ENCODE data around the gene EFNA5. TPM values are rescaled to one million over a fixed set of nuclear protein-coding genes. Genes with fewer than 3 reads are reported as not detected.

Gene EFNA5
- total and polyA plus RNA-seq, 2 of the 8 experiments (the other 6 are each of a cell fraction or from before 2014, with no cell fraction given): 9.6 to 21.8 TPM

- Histone ChIP-seq H3K4ac (replicated peaks; ENCODE audit: insufficient read length, low read depth, low read length) (no peak overlapping the region), H3K9me3 (ENCODE audit: insufficient read depth in 2 of 2, low read depth in 1 of 2, low read length in 1 of 2) (no peaks in the 10 kb centered on the region), H3K18ac (ENCODE audit: extremely low read depth, low read length) (no peak overlapping the region; the same call in 1 of the 2 replicates), H3K27ac (ENCODE audit: low read depth, low read length) (no peak overlapping the region), H3K27me3 (replicated peaks in 1 of 4; ENCODE audit: control insufficient read depth in 3 of 4, extremely low read depth in 1 of 4, insufficient read depth in 3 of 4, low read length in 3 of 4) (no peaks in the 10 kb centered on the region), H4K8ac (ENCODE audit: extremely low read depth, insufficient read depth, low read length) (no peak overlapping the region), H3K36me3 (ENCODE audit: control insufficient read depth in 2 of 4, insufficient read depth in 4 of 4, low read length in 3 of 4) (no peaks in the 10 kb centered on the region; a peak in 1 of 8 replicates), H3K4me1 (replicated peaks in 1 of 4; ENCODE audit: control insufficient read depth in 3 of 4, insufficient read depth in 4 of 4, low read length in 3 of 4) (peaks cover 0 to 38% (median 26%) of the 10 kb centered on the region in 4 experiments; a peak in 5 of 7 replicates), H3K23ac (ENCODE audit: insufficient read length) (no peak overlapping the region), H3K4me3 (ENCODE audit: extremely low read depth in 1 of 4, insufficient read depth in 2 of 4, low read depth in 3 of 4, low read length in 4 of 4) (no peak overlapping the region), H2BK5ac (ENCODE audit: low read depth, low read length) (0 out of 2 replicates have a peak overlapping the region, but pooled peaks have one; percentile 12), H3K79me1 (ENCODE audit: low read depth, low read length) (no peaks in the 10 kb centered on the region; the same call in 1 of the 2 replicates), H3K9ac (replicated peaks in 1 of 4; ENCODE audit: extremely low read depth in 1 of 4, low read depth in 3 of 4, low read length in 3 of 4) (no peak overlapping the region), H3K4me2 (ENCODE audit: insufficient read depth in 1 of 2, low read depth in 2 of 2, low read length in 2 of 2) (no peak overlapping the region; a peak in 1 of 4 replicates), H2BK20ac (ENCODE audit: low read length) (no peak overlapping the region), H3K56ac (replicated peaks; ENCODE audit: insufficient read length, low read depth, low read length) (no peak overlapping the region), H2AFZ (ENCODE audit: low read length) (0 out of 2 replicates have a peak overlapping the region, but pooled peaks have one; percentile 10), H3K23me2 (ENCODE audit: low read depth, low read length) (no peaks in the 10 kb centered on the region), H2BK120ac (replicated peaks; ENCODE audit: low read depth, low read length) (no peak overlapping the region), H4K5ac (ENCODE audit: insufficient read length, low read depth, low read length) (no peak overlapping the region), H3K79me2 (ENCODE audit: control insufficient read depth in 1 of 2, insufficient read depth in 2 of 2, low read length in 2 of 2) (peaks cover 0 to 4% of the 10 kb centered on the region in 2 experiments; a peak in 2 of 4 replicates), H3K14ac (ENCODE audit: insufficient read length) (no peak overlapping the region), H2BK12ac (ENCODE audit: low read depth, low read length) (peak overlapping the region; percentile 42; the same call in 1 of the 2 replicates), H2AK5ac (ENCODE audit: low read depth, low read length) (no peak overlapping the region), H2BK15ac (ENCODE audit: low read length) (no peak overlapping the region), H4K91ac (replicated peaks; ENCODE audit: insufficient read length, low read length) (no peak overlapping the region), H4K20me1 (replicated peaks in 1 of 2; ENCODE audit: control insufficient read depth in 1 of 2, insufficient read depth in 2 of 2, low read length in 2 of 2) (no peaks in the 10 kb centered on the region)
- FAIRE-seq (no peak), DNase-seq (ENCODE audit: low read depth in 1 of 2, low spot score in 2 of 2) (no peak)
- 85% methylated on average over 17 of the region's 17 CpGs; no CpG with 5 or more reads in 1 of the 2 experiments for WGBS, 2 experiments (ENCODE audit: extremely low coverage in 1 of 2, insufficient coverage in 1 of 2, insufficient read length in 1 of 2, insufficient replicate concordance in 2 of 2, low coverage in 1 of 2, low lambda C conversion rate in 2 of 2, missing lambda C conversion rate in 1 of 2)
- CTCF ChIA-PET (ENCODE audit: partially characterized antibody): no interaction called here
- POLR2A ChIA-PET (ENCODE audit: partially characterized antibody): interaction anchor here (1.0 to 1.1 kb wide), 2 partner anchors 11 to 55 kb away, joined by 3 read pairs; no protein-coding TSS in a partner anchor
- TF ChIP-seq CBX8 (IDR thresholded peaks at IDR 0.05; ENCODE audit: borderline replicate concordance, low read depth, low read length): no peak
- no peak for TF ChIP-seq SUZ12 (IDR thresholded peaks at IDR 0.05; ENCODE audit: low read length)
- TF ChIP-seq CHD2 (IDR thresholded peaks at IDR 0.05; ENCODE audit: low read length): no peak
- no peak for TF ChIP-seq NANOG (IDR thresholded peaks at IDR 0.05; ENCODE audit: insufficient read depth, low read depth, low read length, poor library complexity, severe bottlenecking)
- no peak for TF ChIP-seq TCF12 (IDR thresholded peaks at IDR 0.05; ENCODE audit: low read depth, low read length)
- TF ChIP-seq GTF2F1 (IDR thresholded peaks at IDR 0.05; ENCODE audit: borderline replicate concordance, low read depth, low read length): no peak
- TF ChIP-seq SAP30 (IDR thresholded peaks at IDR 0.05; ENCODE audit: insufficient read depth, insufficient replicate concordance, low read length): no peak
- no peak for TF ChIP-seq EZH2 (IDR thresholded peaks at IDR 0.05; ENCODE audit: low read depth, low read length, severe bottlenecking)
- no peak for TF ChIP-seq CEBPB (IDR thresholded peaks at IDR 0.05; ENCODE audit: low read depth, low read length)
- no peak for TF ChIP-seq SP2 (IDR thresholded peaks at IDR 0.05; ENCODE audit: low read length)
- TF ChIP-seq TEAD4 (IDR thresholded peaks at IDR 0.05; ENCODE audit: low read depth, low read length): no peak
- no peak for TF ChIP-seq KDM4A (IDR thresholded peaks at IDR 0.05; ENCODE audit: low read depth, low read length, severe bottlenecking)
These were observed 168.6 kb downstream of the EFNA5 start for GRCh38 chr5:107501965-107502675.

Data from H1 (cell line).